PC-9 (cell line): ENCODE data around the gene NUP58. TPM values are rescaled to one million over a fixed set of nuclear protein-coding genes. Genes with fewer than 3 reads are reported as not detected.
"Not testable (repeated sequence)": the region's sequence is repeated elsewhere in the genome, so short reads cannot be mapped to it uniquely, and the experiment has no call there.

Source experiments
- BruUV-seq: library from RNA; stranded (reverse); fragments of 400-500 nt; replicated peaks from 2 replicates; lab custom pipeline; 2021; lab: Mats Ljungman, UMichigan
- CTCF ChIA-PET: fragments of 300-600 bp; sonication (Branson Sonifier 250); formaldehyde crosslinking; loops from one replicate; lab custom pipeline; 2022; ENCODE audit warnings: antibody characterized with exemption; lab: Charles Lee
- POLR2A ChIA-PET: fragments of 300-600 bp; sonication (Branson Sonifier 250); formaldehyde crosslinking; loops from one replicate; lab custom pipeline; 2022; ENCODE audit warnings: antibody characterized with exemption; ENCODE audit not compliant: unreplicated experiment; lab: Charles Lee
- DNase-seq, 2 experiments: peaks; one replicate each; pipeline versions ENCODE4 v3.0.0 to v3.0.0-alpha.2; 2015 to 2022; ENCODE audit warnings: mixed read lengths in 1 of 2
- H2AFZ ChIP-seq: fragments of 200-600 bp; sonication (generic); 2 replicates; pipeline ENCODE4 v1.8.1; 2017; ENCODE audit warnings: antibody characterized with exemption
- H3F3A ChIP-seq: fragments of 200-600 bp; sonication (generic); 2 replicates; pipeline ENCODE4 v1.8.1; 2017; ENCODE audit warnings: antibody characterized with exemption, mild to moderate bottlenecking, low read depth; ENCODE audit not compliant: insufficient read depth
- H3K27ac ChIP-seq: fragments of 200-600 bp; sonication (generic); 2 replicates; pipeline ENCODE4 v1.6.1; 2016; ENCODE audit warnings: mixed run types
- H3K27me3 ChIP-seq: fragments of 200-600 bp; sonication (generic); 2 replicates; pipeline ENCODE4 v1.6.1; 2016; ENCODE audit warnings: low read depth, mixed run types; ENCODE audit not compliant: insufficient read depth
- H3K36me3 ChIP-seq: fragments of 200-600 bp; sonication (generic); 2 replicates; pipeline ENCODE4 v1.6.1; 2016; ENCODE audit warnings: low read depth, mixed run types
- H3K4me1 ChIP-seq: fragments of 200-600 bp; sonication (generic); replicated peaks from 2 replicates; pipeline ENCODE4 v1.6.1; 2016; ENCODE audit warnings: mixed run types; ENCODE audit not compliant: insufficient read depth
- H3K4me2 ChIP-seq: fragments of 200-600 bp; sonication (generic); 2 replicates; pipeline ENCODE4 v1.6.1; 2017; ENCODE audit warnings: mixed run types
- H3K4me3 ChIP-seq: fragments of 200-600 bp; sonication (generic); 2 replicates; pipeline ENCODE4 v1.6.1; 2016; ENCODE audit warnings: mixed run types
- H3K79me2 ChIP-seq: fragments of 200-600 bp; sonication (generic); 2 replicates; pipeline ENCODE4 v1.6.1; 2017; ENCODE audit warnings: low read depth, mixed run types
- H3K9me2 ChIP-seq: fragments of 200-600 bp; sonication (generic); 2 replicates; pipeline ENCODE4 v1.8.1; 2017; ENCODE audit warnings: mild to moderate bottlenecking; ENCODE audit not compliant: insufficient read depth
- H3K9me3 ChIP-seq: fragments of 200-600 bp; sonication (generic); 2 replicates; pipeline ENCODE4 v1.8.1; 2016; ENCODE audit warnings: low read depth; ENCODE audit not compliant: insufficient read depth
- H4K20me1 ChIP-seq: fragments of 200-600 bp; sonication (generic); 2 replicates; pipeline ENCODE4 v1.8.1; 2017; ENCODE audit not compliant: insufficient read depth
- EZH2 ChIP-seq: fragments of 200-600 bp; sonication (generic); IDR thresholded peaks from 2 replicates; pipeline ENCODE4 v1.8.0; 2017; ENCODE audit warnings: antibody characterized with exemption, low read depth
- intact Hi-C: fragments of 100-400 bp; cut with micrococcal nuclease; formaldehyde crosslinking; loops from one replicate; pipeline ENCODE4 v1.10.0; 2022; ENCODE audit not compliant: unreplicated experiment
- total RNA-seq: library from RNA; stranded (reverse); gene quantifications from 2 replicates; pipeline ENCODE4 v1.2.3, GENCODE V29; 2021
- TF ChIP-seq, protein P1 (sequence below): fragments of 200-600 bp; sonication (generic); conservative IDR thresholded peaks from 2 replicates; pipeline ENCODE4 v1.6.1; 2017; ENCODE audit warnings: mixed run types, antibody characterized with exemption, mild to moderate bottlenecking, moderate library complexity

The NUP58 gene
- total RNA-seq, 1 experiment from 2014 or later = 55.1 TPM

DNA sequence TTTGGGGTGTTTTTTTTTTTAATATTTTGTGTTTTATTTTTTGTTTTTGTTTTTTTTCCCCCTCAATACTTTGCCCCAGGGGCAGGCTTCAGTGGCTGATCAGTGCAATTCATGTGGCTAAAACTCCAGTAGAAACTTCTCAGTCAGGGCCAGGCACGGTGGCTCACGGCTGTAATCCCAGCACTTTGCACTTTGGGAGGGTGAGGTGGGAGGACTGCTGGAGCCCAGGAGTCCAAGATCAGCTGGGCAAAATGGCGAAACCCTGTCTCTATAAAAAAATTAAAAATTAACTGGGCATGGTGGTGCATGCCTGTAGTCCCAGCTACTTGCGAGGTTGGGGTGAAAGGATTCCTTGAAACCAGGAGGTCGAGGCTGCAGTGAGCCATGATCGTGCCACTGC, 53.0 kb downstream of the NUP58 start:
- Histone ChIP-seq H2AFZ (no peak overlapping the region), H3K4me3 (no peak overlapping the region), H3K4me2 (no peak overlapping the region), H3K4me1 (no peaks in the 10 kb centered on the region), H3F3A (no peaks in the 10 kb centered on the region), H3K9me2 (no peaks in the 10 kb centered on the region), H3K36me3 (no peaks in the 10 kb centered on the region), H3K27ac (no peak overlapping the region), H3K9me3 (no peaks in the 10 kb centered on the region), H4K20me1 (no peaks in the 10 kb centered on the region), H3K27me3 (peaks cover 71% of the 10 kb centered on the region), H3K79me2 (no peaks in the 10 kb centered on the region)
- intact Hi-C loops = no loop called here
- TF ChIP-seq, protein P1, sequence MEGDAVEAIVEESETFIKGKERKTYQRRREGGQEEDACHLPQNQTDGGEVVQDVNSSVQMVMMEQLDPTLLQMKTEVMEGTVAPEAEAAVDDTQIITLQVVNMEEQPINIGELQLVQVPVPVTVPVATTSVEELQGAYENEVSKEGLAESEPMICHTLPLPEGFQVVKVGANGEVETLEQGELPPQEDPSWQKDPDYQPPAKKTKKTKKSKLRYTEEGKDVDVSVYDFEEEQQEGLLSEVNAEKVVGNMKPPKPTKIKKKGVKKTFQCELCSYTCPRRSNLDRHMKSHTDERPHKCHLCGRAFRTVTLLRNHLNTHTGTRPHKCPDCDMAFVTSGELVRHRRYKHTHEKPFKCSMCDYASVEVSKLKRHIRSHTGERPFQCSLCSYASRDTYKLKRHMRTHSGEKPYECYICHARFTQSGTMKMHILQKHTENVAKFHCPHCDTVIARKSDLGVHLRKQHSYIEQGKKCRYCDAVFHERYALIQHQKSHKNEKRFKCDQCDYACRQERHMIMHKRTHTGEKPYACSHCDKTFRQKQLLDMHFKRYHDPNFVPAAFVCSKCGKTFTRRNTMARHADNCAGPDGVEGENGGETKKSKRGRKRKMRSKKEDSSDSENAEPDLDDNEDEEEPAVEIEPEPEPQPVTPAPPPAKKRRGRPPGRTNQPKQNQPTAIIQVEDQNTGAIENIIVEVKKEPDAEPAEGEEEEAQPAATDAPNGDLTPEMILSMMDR = no peak
- TF ChIP-seq EZH2 = no peak
- ChIA-PET POLR2A (no interaction called here), CTCF (no interaction called here)
- BruUV-seq = no TSS peak
- DNase-seq = no peak

GRCh38 chr13:25360443-25360842, 59.0 kb downstream of the NUP58 start:
- H3F3A ChIP-seq, intact Hi-C loops, H3K4me1 ChIP-seq, POLR2A ChIA-PET, H2AFZ ChIP-seq, H3K79me2 ChIP-seq, H4K20me1 ChIP-seq, H3K4me2 ChIP-seq, BruUV-seq, DNase-seq, H3K27ac ChIP-seq, H3K9me3 ChIP-seq, H3K36me3 ChIP-seq, H3K4me3 ChIP-seq, H3K9me2 ChIP-seq, CTCF ChIA-PET: not testable (repeated sequence)
- peaks cover 37% of the 10 kb centered on the region for H3K27me3 ChIP-seq

DNA sequence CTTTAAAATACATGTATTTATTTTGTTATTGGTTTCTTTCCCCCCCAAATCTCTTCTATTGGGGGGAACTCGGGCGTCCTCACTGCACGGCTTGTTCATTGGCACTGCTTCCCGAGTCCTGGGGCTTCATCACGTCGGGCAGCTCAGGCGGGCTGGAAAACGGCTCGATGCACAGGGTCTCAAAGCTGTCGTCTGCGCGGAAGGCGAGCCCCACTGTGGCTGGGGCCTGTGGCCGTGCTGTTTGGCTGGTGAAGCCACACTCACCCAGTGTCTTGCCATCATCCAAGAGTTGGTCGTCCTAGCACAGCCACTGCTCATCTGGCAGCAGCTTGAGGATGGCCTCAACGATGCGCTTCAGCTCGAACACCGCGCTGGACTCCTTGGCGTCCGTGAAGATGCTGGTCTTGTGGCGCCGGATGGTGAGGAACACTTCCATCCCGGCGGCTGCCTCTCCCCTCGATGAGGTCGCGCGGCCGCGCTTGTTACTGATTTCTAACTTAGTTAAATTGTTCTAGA, 64.4 kb downstream of the NUP58 start:
- TF ChIP-seq EZH2 = no peak
- TF ChIP-seq, protein P1 = no peak
- no peaks in the 10 kb centered on the region for H3K9me3 ChIP-seq
- intact Hi-C loops = no loop called here
- no peak overlapping the region for H3K4me3 ChIP-seq
- no TSS peak for BruUV-seq
- no peaks in the 10 kb centered on the region for H3K4me1 ChIP-seq
- no peaks in the 10 kb centered on the region for H3K79me2 ChIP-seq
- no peaks in the 10 kb centered on the region for H3F3A ChIP-seq
- no peak for DNase-seq
- no peak overlapping the region for H3K27ac ChIP-seq
- H3K4me2 ChIP-seq = no peak overlapping the region
- no peaks in the 10 kb centered on the region for H4K20me1 ChIP-seq
- H3K27me3 ChIP-seq = peaks cover 44% of the 10 kb centered on the region
- H3K9me2 ChIP-seq = no peaks in the 10 kb centered on the region
- ChIA-PET CTCF (no interaction called here), POLR2A (no interaction called here)
- no peaks in the 10 kb centered on the region for H3K36me3 ChIP-seq
- no peak overlapping the region for H2AFZ ChIP-seq
